Cardiac fibroblast (primary cell): ENCODE results near the gene PTK6.

Experiments
- DNase-seq, 2 donors: peaks; one replicate each; pipeline versions ENCODE4 v3.0.0 to v3.0.0-alpha.2; 2010; ENCODE audit warnings: low read depth in 2 of 2
- H3K4me3 ChIP-seq, 2 donors: replicated peaks in 1 of 2; 1 replicate in 1 of 2; 2 replicates in 1 of 2; pipeline ENCODE4 v1.5.1; 2011; ENCODE audit warnings: low read depth in 2 of 2, low read length in 2 of 2, mild to moderate bottlenecking in 2 of 2, moderate library complexity in 1 of 2
- TF ChIP-seq, protein P1 (sequence below): IDR thresholded peaks from one replicate; pipeline ENCODE4 v1.5.1; 2011; ENCODE audit warnings: low read depth, mild to moderate bottlenecking, low read length, inconsistent platforms

Gene PTK6

DNA sequence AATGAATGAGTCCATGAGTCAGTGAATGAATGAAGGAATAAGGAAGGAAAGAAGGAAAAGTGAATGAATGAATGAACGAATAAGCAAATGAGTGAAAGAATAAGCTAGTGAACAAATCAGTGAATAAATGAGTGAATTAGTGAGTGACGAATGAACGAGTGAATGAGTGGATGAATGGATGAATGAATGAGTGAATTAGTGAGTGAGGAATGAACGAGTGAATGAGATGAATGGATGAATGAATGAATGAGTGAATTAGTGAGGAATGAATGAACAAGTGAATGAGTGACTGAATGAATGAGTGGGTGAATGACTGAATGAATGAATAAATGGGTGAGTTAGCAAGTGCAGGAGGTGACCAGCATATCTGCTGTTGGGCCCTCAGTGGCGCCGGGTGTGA is 6.6 kb upstream of the PTK6 start:
- TF ChIP-seq, protein P1, sequence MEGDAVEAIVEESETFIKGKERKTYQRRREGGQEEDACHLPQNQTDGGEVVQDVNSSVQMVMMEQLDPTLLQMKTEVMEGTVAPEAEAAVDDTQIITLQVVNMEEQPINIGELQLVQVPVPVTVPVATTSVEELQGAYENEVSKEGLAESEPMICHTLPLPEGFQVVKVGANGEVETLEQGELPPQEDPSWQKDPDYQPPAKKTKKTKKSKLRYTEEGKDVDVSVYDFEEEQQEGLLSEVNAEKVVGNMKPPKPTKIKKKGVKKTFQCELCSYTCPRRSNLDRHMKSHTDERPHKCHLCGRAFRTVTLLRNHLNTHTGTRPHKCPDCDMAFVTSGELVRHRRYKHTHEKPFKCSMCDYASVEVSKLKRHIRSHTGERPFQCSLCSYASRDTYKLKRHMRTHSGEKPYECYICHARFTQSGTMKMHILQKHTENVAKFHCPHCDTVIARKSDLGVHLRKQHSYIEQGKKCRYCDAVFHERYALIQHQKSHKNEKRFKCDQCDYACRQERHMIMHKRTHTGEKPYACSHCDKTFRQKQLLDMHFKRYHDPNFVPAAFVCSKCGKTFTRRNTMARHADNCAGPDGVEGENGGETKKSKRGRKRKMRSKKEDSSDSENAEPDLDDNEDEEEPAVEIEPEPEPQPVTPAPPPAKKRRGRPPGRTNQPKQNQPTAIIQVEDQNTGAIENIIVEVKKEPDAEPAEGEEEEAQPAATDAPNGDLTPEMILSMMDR: no peak
- DNase-seq: no peak
- no peak overlapping the region for H3K4me3 ChIP-seq

DNA sequence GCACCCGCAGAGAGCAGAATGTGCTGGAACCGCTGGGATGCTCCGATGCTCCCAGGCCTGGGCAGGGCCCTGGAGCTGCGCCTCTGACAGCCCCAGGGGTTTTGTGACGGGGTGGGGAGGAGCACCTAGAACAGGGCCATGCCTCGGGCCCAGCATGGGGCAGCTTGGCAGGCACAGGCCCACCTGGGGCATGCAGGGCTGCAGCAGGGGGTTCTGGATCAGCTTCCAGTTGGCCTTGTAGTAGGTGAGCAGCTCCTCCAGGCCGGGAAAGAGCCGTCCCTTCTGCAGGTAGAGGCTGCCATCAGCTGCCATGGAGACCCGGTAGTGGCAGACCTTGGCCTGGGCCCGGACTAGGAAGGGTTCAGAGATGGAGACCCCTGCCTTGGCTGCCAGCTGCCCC is 6.0 kb upstream of the PTK6 start:
- H3K4me3 ChIP-seq: no peak overlapping the region
- TF ChIP-seq, protein P1: no peak
- DNase-seq: no peak

DNA sequence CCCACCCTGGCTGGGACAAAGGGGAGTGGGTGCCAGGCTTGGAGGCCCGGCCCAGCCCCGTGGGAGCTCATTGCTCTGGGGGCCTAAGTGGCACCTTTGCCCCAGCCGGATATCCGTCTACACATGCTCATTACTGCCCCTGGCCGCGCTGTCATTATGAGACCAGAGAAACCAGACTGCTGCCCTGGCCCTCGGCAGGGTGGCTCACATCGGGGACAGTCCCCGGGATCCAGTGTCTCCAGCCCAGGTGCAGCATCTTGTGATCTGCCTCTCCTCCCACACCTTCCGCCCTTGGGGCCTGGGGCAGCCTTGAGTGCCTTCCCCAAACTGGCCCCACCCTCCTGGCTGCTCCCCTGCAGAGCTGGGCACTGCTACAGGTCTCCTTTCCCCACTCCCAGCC is 5.5 kb upstream of the PTK6 start:
- TF ChIP-seq, protein P1: no peak
- H3K4me3 ChIP-seq: no peak overlapping the region
- no peak for DNase-seq

DNA sequence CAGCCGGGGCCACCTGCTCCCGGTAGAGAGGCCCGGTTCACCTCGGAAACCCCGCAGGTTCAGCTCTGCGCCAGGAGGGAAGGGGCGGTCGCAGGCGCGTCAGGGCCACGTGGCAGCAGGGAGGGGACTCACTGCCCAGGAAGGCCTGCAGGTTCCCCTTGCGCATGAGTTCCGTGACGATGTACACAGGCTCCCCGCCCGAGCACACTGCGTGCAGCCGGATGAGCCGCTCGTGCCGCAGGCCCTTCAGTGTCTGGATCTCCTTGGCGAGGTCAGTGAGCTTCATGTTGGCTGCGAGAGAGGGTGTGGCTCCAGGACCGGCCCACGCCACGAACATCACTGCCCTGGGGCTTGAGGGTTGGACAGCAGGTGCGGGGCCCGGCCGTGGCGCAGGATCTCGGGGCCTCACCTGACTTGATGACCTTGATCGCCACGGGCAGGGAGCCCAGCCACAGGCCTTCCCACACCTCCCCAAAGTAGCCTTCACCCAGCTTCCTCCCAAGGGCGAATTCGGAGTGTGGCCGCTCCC is 4.9 kb upstream of the PTK6 start:
- H3K4me3 ChIP-seq: no peak overlapping the region

DNA sequence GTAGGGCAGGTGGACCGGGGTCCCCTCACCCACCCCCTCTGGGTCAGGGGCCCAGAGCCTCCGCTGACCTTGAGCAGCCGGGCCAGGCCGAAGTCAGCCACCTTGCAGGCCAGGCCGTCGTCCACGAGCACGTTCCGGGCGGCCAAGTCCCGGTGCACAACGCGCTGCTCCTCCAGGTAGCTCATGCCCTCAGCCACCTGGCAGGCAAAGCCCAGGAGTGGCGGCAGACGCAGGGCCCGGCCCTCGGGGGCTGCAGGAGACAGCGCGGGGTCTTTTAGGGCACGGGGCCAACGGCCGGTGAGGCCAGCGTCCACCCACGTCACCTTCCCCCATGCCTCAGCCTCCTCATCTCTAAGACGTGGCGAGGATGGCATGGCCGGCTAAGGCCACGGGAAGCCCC is 4.2 kb upstream of the PTK6 start:
- TF ChIP-seq, protein P1: no peak
- DNase-seq: no peak
- H3K4me3 ChIP-seq: no peak overlapping the region

More for the DNA sequence above, 4.9 kb upstream of the PTK6 start:
- no peak for DNase-seq
- TF ChIP-seq, protein P1: no peak

DNA sequence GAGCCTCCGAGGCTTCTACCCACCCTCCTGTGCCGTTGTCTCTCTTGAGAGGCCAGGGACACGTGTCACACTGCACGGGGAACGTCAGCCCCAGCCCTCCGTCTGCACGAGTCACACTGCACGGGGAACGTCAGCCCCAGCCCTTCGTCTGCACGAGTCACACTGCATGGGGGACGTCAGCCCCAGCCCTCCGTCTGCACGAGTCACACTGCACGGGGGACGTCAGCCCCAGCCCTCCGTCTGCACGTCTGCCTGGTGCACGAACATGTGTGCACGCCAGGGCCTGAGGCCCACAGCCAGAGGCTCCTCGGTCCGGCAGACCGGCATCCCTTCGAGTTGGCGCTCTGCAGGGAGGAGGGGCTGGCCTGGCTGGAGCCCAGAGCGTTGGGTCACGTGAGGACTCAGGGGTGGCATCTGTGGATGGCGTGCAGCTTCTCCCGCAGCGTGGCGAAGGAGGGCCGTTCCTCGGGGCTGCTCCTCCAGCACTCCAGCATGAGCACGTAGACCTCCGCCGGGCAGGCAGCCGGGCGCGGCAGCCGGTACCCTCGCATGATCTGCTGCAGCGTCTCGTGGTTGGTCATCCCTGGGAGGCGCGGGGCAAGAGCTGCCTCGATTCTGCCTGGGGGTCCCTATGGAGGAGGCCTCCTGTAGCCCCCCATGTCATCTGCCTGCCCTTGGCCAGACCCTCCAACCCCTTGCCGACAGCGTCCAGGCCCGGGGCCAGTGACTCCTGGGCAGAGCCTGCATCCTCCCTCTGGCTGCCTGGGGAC is 3.4 kb upstream of the PTK6 start:
- H3K4me3 ChIP-seq: no peak overlapping the region
- TF ChIP-seq, protein P1: no peak
- DNase-seq: no peak
